ENCODE results near the gene MBTPS2.
"Not testable (repeated sequence)": the region's sequence is repeated elsewhere in the genome, so short reads cannot be mapped to it uniquely, and the experiment has no call there.

The MBTPS2 gene

GRCh38 chrX:21863241-21863640 lies 23.8 kb downstream of the MBTPS2 start:
- no peak for DNase-seq

GRCh38 chrX:21865436-21865835 lies 26.0 kb downstream of the MBTPS2 start:
- DNase-seq, result no peak

GRCh38 chrX:21870494-21870893 lies 31.1 kb downstream of the MBTPS2 start:
- no peak for DNase-seq

- DNase-seq, result no peak
These were observed 33.8 kb downstream of the MBTPS2 start for GRCh38 chrX:21873063-21873775.

- DNase-seq, result not testable (repeated sequence)
These were observed 34.8 kb downstream of the MBTPS2 start for GRCh38 chrX:21874182-21874581.

GRCh38 chrX:21875013-21875412 lies 35.6 kb downstream of the MBTPS2 start:
- DNase-seq, result no peak

GRCh38 chrX:21881881-21882574 lies 42.6 kb downstream of the MBTPS2 start:
- no peak for DNase-seq

- DNase-seq, result no peak
These were observed 43.8 kb downstream of the MBTPS2 start for GRCh38 chrX:21883258-21883657.

- DNase-seq, result no peak
These were observed 46.2 kb downstream of the MBTPS2 start for GRCh38 chrX:21885568-21885967.

- no peak for DNase-seq
These were observed 65.9 kb downstream of the MBTPS2 start for GRCh38 chrX:21905313-21905712.

GRCh38 chrX:21905953-21906352 lies 66.5 kb downstream of the MBTPS2 start:
- no peak for DNase-seq

- no peak for DNase-seq
These were observed 67.8 kb downstream of the MBTPS2 start for GRCh38 chrX:21907260-21907659.

GRCh38 chrX:21911481-21911880 lies 72.1 kb downstream of the MBTPS2 start:
- DNase-seq, result no peak

GRCh38 chrX:21912220-21912619 lies 72.8 kb downstream of the MBTPS2 start:
- no peak for DNase-seq

- DNase-seq, result no peak
These were observed 73.6 kb downstream of the MBTPS2 start for GRCh38 chrX:21912989-21913388.

- no peak for DNase-seq
These were observed 86.7 kb downstream of the MBTPS2 start for GRCh38 chrX:21926116-21926515.

- no peak for DNase-seq
These were observed 87.3 kb downstream of the MBTPS2 start for GRCh38 chrX:21926527-21927278.

- DNase-seq, result no peak
These were observed 89.8 kb downstream of the MBTPS2 start for GRCh38 chrX:21929209-21929608.

GRCh38 chrX:21930986-21931385 lies 91.6 kb downstream of the MBTPS2 start:
- DNase-seq, result no peak

GRCh38 chrX:21932292-21933002 lies 93.0 kb downstream of the MBTPS2 start:
- no peak for DNase-seq

- DNase-seq, result no peak
These were observed 93.7 kb downstream of the MBTPS2 start for GRCh38 chrX:21933077-21933476.

GRCh38 chrX:21934414-21934813 lies 95.0 kb downstream of the MBTPS2 start:
- no peak for DNase-seq

Data from NCI-H1092 (cell line).